HUES6 (cell line): ENCODE data around the gene DMAP1.
"Not testable (repeated sequence)": the region's sequence is repeated elsewhere in the genome, so short reads cannot be mapped to it uniquely, and the experiment has no call there.

Experiments used
- H3K27ac ChIP-seq: 2 replicates; pipeline ENCODE4 v1.7.0; 2013; ENCODE audit warnings: low read depth, mild to moderate bottlenecking, low read length, inconsistent platforms
- H3K27me3 ChIP-seq: 2 replicates; pipeline ENCODE4 v1.6.1; 2013; ENCODE audit warnings: low read length; ENCODE audit not compliant: control insufficient read depth, insufficient read depth
- H3K36me3 ChIP-seq: 2 replicates; pipeline ENCODE4 v1.6.1; 2013; ENCODE audit warnings: low read length; ENCODE audit not compliant: control insufficient read depth, insufficient read depth
- H3K4me1 ChIP-seq: 2 replicates; pipeline ENCODE4 v1.6.1; 2013; ENCODE audit warnings: low read length; ENCODE audit not compliant: control insufficient read depth, insufficient read depth
- H3K4me3 ChIP-seq: 2 replicates; pipeline ENCODE4 v1.5.1; 2013; ENCODE audit warnings: low read depth, low read length
- H3K9ac ChIP-seq: one replicate; pipeline ENCODE4 v1.6.1; 2013; ENCODE audit warnings: mild to moderate bottlenecking, low read length
- H3K9me3 ChIP-seq: 2 replicates; pipeline ENCODE4 v1.6.1; 2013; ENCODE audit warnings: low read depth, low read length; ENCODE audit not compliant: control insufficient read depth, insufficient read depth

The DMAP1 gene

GRCh38 chr1:44213222-44214112 lies at the start of gene DMAP1:
Gene DMAP1, plus strand, starts transcription at chr1:44213471. Its CDS starts 283 bp downstream, at chr1:44213754.
- H3K4me1 ChIP-seq: peaks cover 5% of the 10 kb centered on the region; the same call in 1 of the 2 replicates
- peak within 1 kb of the TSS; percentile 83 for H3K9ac ChIP-seq
- H3K27ac ChIP-seq: no peak within 1 kb of the TSS
- H3K36me3 ChIP-seq: peaks cover 34% of the 10 kb centered on the region
- H3K9me3 ChIP-seq: no peaks in the 10 kb centered on the region
- peak within 1 kb of the TSS; percentile 90 for H3K4me3 ChIP-seq
- H3K27me3 ChIP-seq: no peaks in the 10 kb centered on the region

GRCh38 chr1:44168520-44169098 lies 44.7 kb upstream of the DMAP1 start:
- Histone ChIP-seq H3K9me3 (peaks cover 6% of the 10 kb centered on the region; the same call in 1 of the 2 replicates), H3K9ac (no peak overlapping the region)

GRCh38 chr1:44170281-44170823 lies 42.9 kb upstream of the DMAP1 start:
- no peak overlapping the region for H3K27ac ChIP-seq
- H3K4me3 ChIP-seq: no peak overlapping the region
- H3K36me3 ChIP-seq: no peaks in the 10 kb centered on the region
- peaks cover 10% of the 10 kb centered on the region; the same call in 1 of the 2 replicates for H3K4me1 ChIP-seq
- no peak overlapping the region for H3K9ac ChIP-seq
- H3K27me3 ChIP-seq: no peaks in the 10 kb centered on the region
- peaks cover 20% of the 10 kb centered on the region for H3K9me3 ChIP-seq

More at GRCh38 chr1:44168520-44169098, 44.7 kb upstream of the DMAP1 start:
- H3K4me1 ChIP-seq: peaks cover 10% of the 10 kb centered on the region; the same call in 1 of the 2 replicates
- no peaks in the 10 kb centered on the region for H3K36me3 ChIP-seq
- H3K27ac ChIP-seq: no peak overlapping the region
- H3K27me3 ChIP-seq: no peaks in the 10 kb centered on the region
- H3K4me3 ChIP-seq: no peak overlapping the region

- Histone ChIP-seq H3K9me3 (peaks cover 32% of the 10 kb centered on the region), H3K27ac (no peak overlapping the region)
Observed at GRCh38 chr1:44174630-44175029, 38.6 kb upstream of the DMAP1 start.

GRCh38 chr1:44200336-44200735 lies 12.9 kb upstream of the DMAP1 start:
- no peak overlapping the region for H3K9ac ChIP-seq
- H3K4me3 ChIP-seq: no peak overlapping the region
- H3K27me3 ChIP-seq: no peaks in the 10 kb centered on the region; the same call in 1 of the 2 replicates
- no peaks in the 10 kb centered on the region for H3K36me3 ChIP-seq
- no peak overlapping the region for H3K27ac ChIP-seq
- H3K9me3 ChIP-seq: no peaks in the 10 kb centered on the region
- H3K4me1 ChIP-seq: no peaks in the 10 kb centered on the region

More at GRCh38 chr1:44174630-44175029, 38.6 kb upstream of the DMAP1 start:
- Histone ChIP-seq H3K4me1 (peaks cover 8% of the 10 kb centered on the region; the same call in 1 of the 2 replicates), H3K27me3 (no peaks in the 10 kb centered on the region), H3K9ac (no peak overlapping the region), H3K36me3 (no peaks in the 10 kb centered on the region), H3K4me3 (no peak overlapping the region)

GRCh38 chr1:44206545-44206944 lies 6.7 kb upstream of the DMAP1 start:
- H3K9ac ChIP-seq, H3K9me3 ChIP-seq, H3K4me3 ChIP-seq, H3K27ac ChIP-seq, H3K36me3 ChIP-seq, H3K27me3 ChIP-seq, H3K4me1 ChIP-seq: not testable (repeated sequence)

GRCh38 chr1:44208226-44208625 lies 5.0 kb upstream of the DMAP1 start:
- H3K9me3 ChIP-seq: no peaks in the 10 kb centered on the region
- H3K9ac ChIP-seq: no peak overlapping the region
- H3K27ac ChIP-seq: no peak overlapping the region
- no peak overlapping the region for H3K4me3 ChIP-seq
- no peaks in the 10 kb centered on the region for H3K36me3 ChIP-seq
- no peaks in the 10 kb centered on the region for H3K4me1 ChIP-seq
- no peaks in the 10 kb centered on the region for H3K27me3 ChIP-seq

- Histone ChIP-seq H3K36me3 (peaks cover 11% of the 10 kb centered on the region), H3K4me1 (peaks cover 5% of the 10 kb centered on the region; the same call in 1 of the 2 replicates), H3K9ac (no peak overlapping the region), H3K9me3 (no peaks in the 10 kb centered on the region), H3K4me3 (no peak overlapping the region), H3K27ac (no peak overlapping the region), H3K27me3 (no peaks in the 10 kb centered on the region)
Observed at GRCh38 chr1:44210595-44210994, 2.7 kb upstream of the DMAP1 start.

GRCh38 chr1:44212355-44213221 lies 683 bp upstream of the DMAP1 start:
- no peak overlapping the region for H3K27ac ChIP-seq
- H3K4me1 ChIP-seq: peaks cover 5% of the 10 kb centered on the region; the same call in 1 of the 2 replicates
- no peaks in the 10 kb centered on the region for H3K9me3 ChIP-seq
- H3K36me3 ChIP-seq: peaks cover 27% of the 10 kb centered on the region
- H3K4me3 ChIP-seq: peak overlapping the region; percentile 90
- no peak overlapping the region for H3K9ac ChIP-seq
- H3K27me3 ChIP-seq: no peaks in the 10 kb centered on the region

GRCh38 chr1:44217809-44218410 lies 4.6 kb downstream of the DMAP1 start:
- Histone ChIP-seq H3K4me3 (no peak overlapping the region), H3K27ac (no peak overlapping the region), H3K36me3 (peaks cover 74% of the 10 kb centered on the region), H3K4me1 (peaks cover 5% of the 10 kb centered on the region; the same call in 1 of the 2 replicates), H3K27me3 (no peaks in the 10 kb centered on the region), H3K9ac (no peak overlapping the region), H3K9me3 (no peaks in the 10 kb centered on the region)
